Stimulated activated naive B cell treated with anti-CD40 and anti-IgM and Interleukin-4, amounts not matched to agents 10 μg/mL and 1 μg/mL and 100 μg/mL, for 72 hours (primary cell): ENCODE results near the gene ZFAND6.
"Not testable (repeated sequence)": the region's sequence is repeated elsewhere in the genome, so short reads cannot be mapped to it uniquely, and the experiment has no call there.

Experiments
- ATAC-seq, 2 donors: fragments of 150-1000 bp; cut with Tn5 transposase; replicated peaks; 2 replicates each; pipeline ENCODE4 v1.10.0; 2021; ENCODE audit warnings: moderate library complexity in 1 of 2
- DNase-seq: peaks from one replicate; pipeline ENCODE4 v3.0.0; 2021
- H3K27ac Mint-ChIP-seq: one replicate; pipeline ENCODE4 v1.8.0; 2022; ENCODE audit warnings: mild to moderate bottlenecking, mixed read lengths
- H3K27me3 Mint-ChIP-seq, 2 donors: one replicate each; pipeline ENCODE4 v1.8.0; 2022; ENCODE audit warnings: mixed read lengths in 2 of 2
- H3K36me3 Mint-ChIP-seq, 2 donors: one replicate each; pipeline ENCODE4 v1.8.0; 2022; ENCODE audit warnings: mixed read lengths in 2 of 2, mild to moderate bottlenecking in 1 of 2
- H3K4me1 Mint-ChIP-seq, 2 donors: one replicate each; pipeline ENCODE4 v1.8.0; 2022; ENCODE audit warnings: mixed read lengths in 2 of 2, mild to moderate bottlenecking in 1 of 2
- H3K4me3 Mint-ChIP-seq, 2 donors: one replicate each; pipeline ENCODE4 v1.8.0; 2022; ENCODE audit warnings: mild to moderate bottlenecking in 2 of 2, mixed read lengths in 2 of 2, moderate library complexity in 1 of 2
- H3K9me3 Mint-ChIP-seq, 2 donors: one replicate each; pipeline ENCODE4 v1.8.0; 2022; ENCODE audit warnings: mixed read lengths in 2 of 2, mild to moderate bottlenecking in 1 of 2

The ZFAND6 gene

DNA sequence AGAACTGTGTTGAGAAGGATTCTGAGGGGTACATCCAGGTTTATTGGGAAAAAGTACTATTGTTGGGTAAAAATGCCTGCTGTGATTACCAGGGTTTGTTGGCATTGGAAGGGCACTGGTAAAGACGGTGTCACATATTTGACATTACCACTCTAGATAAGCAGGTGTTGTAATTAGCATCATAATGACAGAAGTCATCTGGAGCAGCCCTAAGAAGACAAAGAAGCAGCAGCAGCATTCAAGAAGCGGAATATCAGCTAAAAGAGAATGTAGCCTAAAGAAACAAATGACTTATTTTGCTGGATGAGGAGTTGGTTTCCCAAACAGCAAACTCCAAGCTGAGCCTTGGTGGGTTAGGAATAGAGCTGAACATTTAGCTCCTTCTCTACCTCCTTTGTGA is 30.5 kb upstream of the ZFAND6 start:
- no peak for DNase-seq
- no peak for ATAC-seq
- H3K27me3 Mint-ChIP-seq: no peaks in the 10 kb centered on the region
- H3K4me1 Mint-ChIP-seq: peaks cover 17 to 24% of the 10 kb centered on the region in 2 donors
- H3K36me3 Mint-ChIP-seq: no peaks in the 10 kb centered on the region
- no peak overlapping the region for H3K27ac Mint-ChIP-seq
- H3K4me3 Mint-ChIP-seq: no peak overlapping the region
- H3K9me3 Mint-ChIP-seq: peaks cover 0 to 4% of the 10 kb centered on the region in 2 donors

DNA sequence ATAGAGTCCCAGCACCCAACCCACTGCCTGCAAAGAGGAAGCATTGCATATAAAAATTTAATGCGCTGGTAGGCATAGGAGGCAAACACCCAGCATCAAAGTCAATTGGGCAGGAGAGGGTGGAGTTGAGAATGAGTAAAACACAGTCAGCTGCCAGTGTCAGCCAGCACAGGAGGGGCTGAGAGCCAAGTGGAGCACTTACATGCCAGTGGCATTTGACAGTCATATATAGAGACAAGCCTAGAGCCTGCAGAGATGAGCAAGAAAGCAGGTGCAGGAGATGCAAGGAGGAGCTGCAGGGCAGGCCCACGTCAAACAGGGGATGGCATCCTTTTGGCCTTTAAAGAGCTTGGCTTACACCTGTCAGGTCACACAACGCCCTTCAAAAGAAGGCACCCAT is 27.6 kb upstream of the ZFAND6 start:
- peak; percentile 64 to 71 for ATAC-seq
- Mint-ChIP-seq H3K4me3 (no peak overlapping the region), H3K9me3 (peaks cover 0 to 4% of the 10 kb centered on the region in 2 donors), H3K27ac (no peak overlapping the region), H3K27me3 (no peaks in the 10 kb centered on the region), H3K36me3 (no peaks in the 10 kb centered on the region), H3K4me1 (peaks cover 31 to 41% of the 10 kb centered on the region in 2 donors)
- no peak for DNase-seq

DNA sequence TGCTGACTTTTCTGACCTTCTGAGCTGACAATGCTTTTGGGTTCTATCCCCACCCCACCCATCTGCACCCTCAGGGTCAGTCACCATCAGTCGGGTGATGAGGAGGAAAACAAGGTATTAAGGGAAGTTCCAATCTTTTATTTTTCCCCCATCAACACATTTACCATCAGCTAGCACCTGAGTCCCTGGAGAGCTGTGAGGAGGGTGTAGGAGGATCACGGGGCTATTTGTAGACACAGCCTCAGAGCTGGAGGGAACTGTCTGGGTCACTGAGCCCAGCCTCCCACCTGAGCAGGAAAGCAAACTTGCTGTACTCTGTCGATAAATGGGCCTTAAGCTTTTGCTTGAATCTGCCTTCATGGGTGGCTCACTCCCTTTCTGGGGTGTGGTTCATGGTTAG is 24.8 kb upstream of the ZFAND6 start:
- no peaks in the 10 kb centered on the region for H3K36me3 Mint-ChIP-seq
- peak overlapping the region; percentile 0 to 5 for H3K4me3 Mint-ChIP-seq
- peaks cover 31 to 41% of the 10 kb centered on the region in 2 donors for H3K4me1 Mint-ChIP-seq
- peaks cover 0 to 9% of the 10 kb centered on the region in 2 donors for H3K9me3 Mint-ChIP-seq
- ATAC-seq: peak; percentile 53 to 57
- DNase-seq: no peak
- H3K27me3 Mint-ChIP-seq: no peaks in the 10 kb centered on the region
- peak overlapping the region; percentile 65 for H3K27ac Mint-ChIP-seq

DNA sequence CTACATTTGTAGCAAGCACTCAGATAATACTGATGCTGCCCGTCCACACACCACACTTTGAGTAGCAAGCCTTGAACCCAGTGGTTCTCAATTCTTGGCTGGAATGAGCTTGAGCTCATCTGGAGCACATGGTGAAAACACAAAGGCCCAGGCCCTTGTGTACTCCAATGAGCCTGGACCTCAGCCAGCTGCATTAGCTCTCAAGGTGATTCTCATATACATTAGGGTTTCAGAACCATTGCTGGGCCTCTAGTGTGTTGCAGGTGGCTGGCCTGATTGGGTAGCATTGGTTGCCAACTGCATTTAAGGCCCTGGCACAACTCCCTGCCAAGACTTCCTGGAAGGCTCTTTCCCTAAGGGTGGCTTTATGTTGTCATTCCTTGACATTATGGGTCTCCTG is 23.4 kb upstream of the ZFAND6 start:
- H3K27ac Mint-ChIP-seq: no peak overlapping the region

DNA sequence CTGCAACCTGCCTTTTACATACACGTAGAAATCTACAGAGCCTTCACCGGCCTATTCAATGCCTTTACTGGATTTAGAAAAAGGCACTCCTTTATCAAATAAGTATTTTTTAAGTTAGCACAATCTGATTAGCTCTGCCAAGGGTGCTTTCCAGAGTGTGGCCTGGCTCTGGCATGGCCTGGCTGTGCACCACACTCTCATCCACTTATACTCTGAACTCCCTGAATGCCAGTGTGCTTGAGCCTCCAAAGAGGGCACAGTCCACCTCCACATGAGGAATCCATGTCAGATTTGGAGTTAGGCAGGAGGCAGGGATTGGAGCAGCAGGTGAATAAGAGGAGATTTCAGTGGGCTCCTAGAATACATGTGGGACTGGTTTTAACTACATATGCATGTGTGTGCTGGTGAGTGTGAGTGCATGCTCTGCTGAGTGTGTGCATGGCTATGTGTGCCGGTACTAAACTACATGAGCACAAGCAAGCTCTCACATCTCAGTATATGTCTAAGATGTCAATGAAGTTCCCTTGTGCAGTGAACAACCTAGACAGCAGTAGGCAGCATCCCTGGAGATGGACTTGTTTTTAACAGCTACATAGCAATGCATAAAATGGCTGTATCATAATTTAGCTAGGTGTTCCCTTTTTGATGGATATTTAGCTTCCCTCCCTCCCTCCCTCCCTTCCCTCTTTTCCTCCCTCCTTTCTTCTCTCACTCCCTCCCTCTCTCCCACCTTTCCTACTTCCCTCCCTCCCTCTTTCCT is 17.8 kb upstream of the ZFAND6 start:
- no peak for DNase-seq
- Mint-ChIP-seq H3K4me3 (no peak overlapping the region), H3K36me3 (no peaks in the 10 kb centered on the region), H3K27me3 (no peaks in the 10 kb centered on the region), H3K4me1 (no peaks in the 10 kb centered on the region), H3K27ac (no peak overlapping the region), H3K9me3 (peaks cover 0 to 4% of the 10 kb centered on the region in 2 donors)
- no peak for ATAC-seq

More for the DNA sequence above, 23.4 kb upstream of the ZFAND6 start:
- no peaks in the 10 kb centered on the region for H3K36me3 Mint-ChIP-seq
- H3K4me3 Mint-ChIP-seq: no peak overlapping the region
- ATAC-seq (no peak), DNase-seq (no peak)
- H3K9me3 Mint-ChIP-seq: peaks cover 0 to 4% of the 10 kb centered on the region in 2 donors
- H3K4me1 Mint-ChIP-seq: peaks cover 28 to 41% of the 10 kb centered on the region in 2 donors
- H3K27me3 Mint-ChIP-seq: no peaks in the 10 kb centered on the region

DNA sequence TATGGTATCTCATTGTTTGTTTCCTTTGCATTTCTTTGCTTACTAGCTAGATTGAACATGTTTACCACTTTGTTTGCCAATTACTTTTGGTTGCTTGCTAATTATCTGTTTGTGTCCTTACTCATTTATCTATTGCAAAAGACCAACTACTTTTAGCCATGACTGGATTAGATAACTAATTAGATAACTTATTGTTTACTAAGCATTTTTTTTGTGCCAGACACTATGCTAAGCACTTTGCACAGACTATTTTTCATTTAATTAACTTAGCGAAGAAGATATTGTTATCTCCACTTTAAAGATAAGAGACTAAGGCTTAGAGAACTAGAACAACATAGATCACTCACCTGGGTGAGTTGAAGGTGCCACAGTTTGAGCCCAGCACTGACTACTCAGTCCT is 16.9 kb upstream of the ZFAND6 start:
- Mint-ChIP-seq H3K27ac (no peak overlapping the region), H3K4me3 (no peak overlapping the region), H3K27me3 (no peaks in the 10 kb centered on the region), H3K4me1 (no peaks in the 10 kb centered on the region), H3K9me3 (peaks cover 0 to 4% of the 10 kb centered on the region in 2 donors), H3K36me3 (no peaks in the 10 kb centered on the region)
- ATAC-seq: no peak
- no peak for DNase-seq

DNA sequence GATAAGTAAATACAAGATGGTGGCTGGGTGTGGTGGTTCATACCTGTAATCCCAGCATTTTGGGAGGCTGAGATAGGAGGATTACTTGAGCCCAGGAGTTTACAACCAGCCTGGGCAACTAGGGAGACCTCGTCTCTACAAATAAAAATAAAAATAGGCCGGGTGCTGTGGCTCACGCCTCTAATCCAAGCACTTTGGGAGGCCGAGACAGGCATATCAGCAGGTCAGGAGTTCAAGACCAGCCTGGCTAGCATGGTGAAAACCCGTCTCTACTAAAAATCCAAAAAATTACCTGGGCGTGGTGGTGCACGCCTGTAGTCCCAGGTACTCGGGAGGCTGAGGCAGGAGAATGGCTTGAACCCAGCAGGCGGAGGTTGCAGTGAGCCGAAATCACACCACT is 14.3 kb upstream of the ZFAND6 start:
- not testable (repeated sequence) for H3K27me3 Mint-ChIP-seq, ATAC-seq, DNase-seq, H3K36me3 Mint-ChIP-seq, H3K4me3 Mint-ChIP-seq, H3K27ac Mint-ChIP-seq, H3K4me1 Mint-ChIP-seq, H3K9me3 Mint-ChIP-seq

DNA sequence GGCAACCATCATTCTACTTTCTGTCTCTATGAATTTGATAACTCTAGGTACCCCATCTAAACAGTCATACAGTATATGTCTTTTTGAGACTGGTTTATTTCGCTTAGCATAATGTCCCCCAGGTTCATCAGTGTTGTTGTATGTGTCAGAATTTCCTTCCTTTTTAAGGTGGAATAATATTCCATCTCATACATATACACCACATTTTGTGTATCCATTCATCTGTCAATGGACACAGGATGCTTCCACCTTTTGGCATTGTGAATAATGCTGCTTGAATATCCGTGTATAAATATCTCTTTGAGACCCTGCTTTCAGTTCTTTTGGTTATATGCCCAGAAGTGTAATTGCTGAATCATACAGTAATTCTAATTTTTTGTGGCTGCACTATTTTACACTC is 10.4 kb upstream of the ZFAND6 start:
- no peak for ATAC-seq
- H3K4me1 Mint-ChIP-seq: peaks cover 7 to 17% of the 10 kb centered on the region in 2 donors
- no peak overlapping the region for H3K4me3 Mint-ChIP-seq
- no peaks in the 10 kb centered on the region for H3K36me3 Mint-ChIP-seq
- no peaks in the 10 kb centered on the region for H3K27me3 Mint-ChIP-seq
- no peaks in the 10 kb centered on the region for H3K9me3 Mint-ChIP-seq
- DNase-seq: no peak
- no peak overlapping the region for H3K27ac Mint-ChIP-seq

DNA sequence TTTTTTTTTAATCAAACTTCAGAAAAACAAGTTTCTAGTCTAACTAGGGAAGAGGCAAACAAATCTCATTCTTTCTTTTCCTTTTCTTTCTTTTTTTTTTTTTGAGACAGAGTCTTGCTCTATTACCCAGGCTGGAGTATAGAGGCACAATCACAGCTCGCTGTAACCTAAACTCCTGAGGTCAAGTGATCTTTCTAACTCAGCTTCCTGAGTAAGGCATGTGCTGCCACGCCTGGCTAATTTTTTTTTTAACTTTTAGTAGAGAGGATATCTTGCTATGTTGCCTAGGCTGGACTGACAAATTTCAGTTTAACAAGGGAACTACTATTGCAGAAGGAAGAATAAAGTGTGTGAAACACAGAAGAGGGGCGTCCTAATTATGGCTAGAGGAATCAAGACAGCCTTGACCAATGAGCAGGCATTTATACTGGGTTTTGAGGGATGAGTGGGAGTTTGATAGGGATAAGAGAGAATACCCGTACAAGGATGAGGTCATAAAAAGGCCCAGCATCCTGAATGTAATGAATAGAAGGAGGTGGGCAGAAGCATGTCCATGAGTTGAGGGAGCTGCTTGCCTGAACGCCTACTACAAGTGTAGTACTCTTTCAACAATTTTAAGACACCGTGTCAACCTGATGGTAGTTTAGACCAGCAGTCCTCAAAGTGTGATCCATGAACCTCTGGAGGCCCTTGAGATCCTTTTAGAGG is 6.7 kb upstream of the ZFAND6 start:
- H3K4me3 Mint-ChIP-seq: peak overlapping the region in 1 of 2 donors; percentile 1
- H3K4me1 Mint-ChIP-seq: peaks cover 13 to 27% of the 10 kb centered on the region in 2 donors
- no peaks in the 10 kb centered on the region for H3K27me3 Mint-ChIP-seq
- H3K27ac Mint-ChIP-seq: peak overlapping the region; percentile 5
- H3K36me3 Mint-ChIP-seq: no peaks in the 10 kb centered on the region
- ATAC-seq: peak; percentile 73
- no peaks in the 10 kb centered on the region for H3K9me3 Mint-ChIP-seq
- no peak for DNase-seq

DNA sequence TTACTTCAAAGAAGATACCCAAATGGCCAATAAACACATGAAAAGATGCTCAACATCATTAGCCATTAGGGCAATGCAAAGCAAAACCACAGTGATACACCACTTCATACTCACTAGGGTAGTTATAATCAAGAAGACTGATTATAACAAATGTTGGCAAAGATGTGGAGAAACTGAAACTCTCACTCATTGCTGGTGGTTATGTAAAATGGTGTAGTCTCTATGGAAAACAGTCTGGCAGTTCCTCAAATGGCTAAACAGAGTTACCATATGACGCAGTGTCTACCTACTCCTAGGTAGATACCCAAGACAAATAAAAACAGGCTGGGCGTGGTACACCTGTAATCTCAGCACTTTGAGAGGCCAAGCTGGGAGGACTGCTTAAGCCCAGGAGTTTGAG is 3.5 kb upstream of the ZFAND6 start:
- peak in 1 of 2 donors; percentile 12 for ATAC-seq
- peaks cover 15 to 36% of the 10 kb centered on the region in 2 donors for H3K4me1 Mint-ChIP-seq
- H3K27me3 Mint-ChIP-seq: no peaks in the 10 kb centered on the region
- H3K4me3 Mint-ChIP-seq: no peak overlapping the region
- no peaks in the 10 kb centered on the region for H3K9me3 Mint-ChIP-seq
- no peak overlapping the region for H3K27ac Mint-ChIP-seq
- no peak for DNase-seq
- H3K36me3 Mint-ChIP-seq: no peaks in the 10 kb centered on the region

DNA sequence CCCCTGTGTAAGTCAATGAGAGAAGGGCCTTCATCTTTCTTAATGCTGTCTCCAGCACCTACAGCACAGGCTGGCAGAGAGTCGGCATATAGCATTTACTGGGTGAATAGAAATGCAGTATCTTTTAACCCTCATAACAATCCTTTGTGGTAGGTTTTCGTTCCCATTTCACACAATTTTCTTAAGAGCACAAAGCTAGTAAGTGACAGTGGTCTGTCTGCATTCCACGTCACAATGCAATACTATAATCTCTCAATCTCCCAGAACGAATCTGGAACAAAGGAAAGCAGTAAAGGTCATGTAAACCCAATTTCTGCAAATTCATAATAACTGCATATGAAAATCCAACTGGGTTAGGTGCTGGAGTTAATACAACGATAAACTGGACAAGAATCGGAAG is 1.4 kb upstream of the ZFAND6 start:
- Mint-ChIP-seq H3K36me3 (no peaks in the 10 kb centered on the region), H3K27me3 (no peaks in the 10 kb centered on the region), H3K27ac (no peak overlapping the region), H3K4me1 (peaks cover 18 to 42% of the 10 kb centered on the region in 2 donors), H3K4me3 (no peak overlapping the region), H3K9me3 (no peaks in the 10 kb centered on the region)
- ATAC-seq (no peak), DNase-seq (no peak)

DNA sequence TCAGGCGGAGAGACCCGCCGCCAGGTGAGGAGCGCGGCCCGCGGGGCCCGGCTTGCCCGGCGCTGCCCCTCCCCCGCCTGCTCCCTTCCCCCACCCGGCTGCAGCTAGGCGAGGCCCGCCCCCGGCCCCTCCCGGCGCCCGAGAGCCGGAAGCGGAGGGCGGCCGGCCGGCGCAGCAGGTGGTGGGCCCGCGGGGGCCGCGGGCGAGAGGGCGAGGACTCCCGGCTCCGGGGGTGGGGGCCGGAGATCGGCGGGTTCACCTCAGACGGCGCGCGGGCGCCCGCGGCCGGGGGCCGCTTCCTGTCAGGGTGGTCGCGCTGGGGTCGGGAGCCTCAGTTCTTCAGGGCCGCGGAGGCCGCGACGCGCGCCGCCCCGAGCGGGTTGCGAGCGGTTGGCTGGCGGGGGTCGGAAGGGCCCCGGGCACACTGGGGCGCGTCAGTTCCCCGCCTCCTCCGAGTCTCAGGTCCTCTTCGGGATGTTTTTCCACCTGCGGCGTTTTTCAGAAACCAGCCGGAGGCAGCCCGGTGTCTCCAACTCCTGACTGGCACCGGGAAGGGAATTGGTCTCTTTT is 395 bp downstream of the ZFAND6 start:
- no peak for DNase-seq
- Mint-ChIP-seq H3K4me1 (peaks cover 21 to 47% of the 10 kb centered on the region in 2 donors), H3K27me3 (no peaks in the 10 kb centered on the region), H3K9me3 (no peaks in the 10 kb centered on the region), H3K36me3 (no peaks in the 10 kb centered on the region), H3K27ac (peak overlapping the region; percentile 98), H3K4me3 (peak overlapping the region; percentile 95 to 98)
- ATAC-seq: peak; percentile 72 to 79

DNA sequence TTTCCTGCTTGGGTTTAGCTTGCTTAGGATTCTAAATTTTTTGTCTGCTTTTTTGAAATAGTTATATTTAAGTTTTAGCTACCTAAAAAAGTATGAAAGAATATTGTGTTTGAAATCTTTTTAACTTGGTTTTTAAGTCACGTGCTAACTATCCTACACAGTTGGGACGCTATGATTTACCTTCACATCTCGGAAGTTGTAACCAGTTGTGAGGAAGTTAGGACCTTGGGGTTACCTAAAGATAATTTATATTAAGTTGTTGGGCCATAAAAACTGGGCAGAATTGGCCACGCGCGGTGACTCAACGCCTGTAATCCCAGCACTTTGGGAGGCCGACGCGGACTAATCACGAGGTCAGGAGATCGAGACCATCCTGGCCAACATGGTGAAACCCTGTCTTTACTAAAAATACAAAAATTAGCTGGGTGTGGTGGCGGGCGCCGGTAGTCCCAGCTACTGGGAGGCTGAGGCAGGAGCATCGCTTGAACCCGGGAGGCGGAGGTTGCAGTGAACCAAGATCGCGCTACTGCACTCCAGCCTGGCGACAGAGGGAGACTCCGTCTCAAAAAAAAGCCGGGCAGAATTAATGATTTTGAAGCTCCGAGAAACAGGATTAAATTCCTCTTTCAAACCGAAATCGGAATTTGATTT is 1.0 kb downstream of the ZFAND6 start:
- H3K9me3 Mint-ChIP-seq: no peaks in the 10 kb centered on the region
- peaks cover 0 to 1% of the 10 kb centered on the region in 2 donors for H3K36me3 Mint-ChIP-seq
- DNase-seq (peak; percentile 9), ATAC-seq (no peak)
- H3K4me1 Mint-ChIP-seq: peaks cover 19 to 50% of the 10 kb centered on the region in 2 donors
- no peaks in the 10 kb centered on the region for H3K27me3 Mint-ChIP-seq
- H3K4me3 Mint-ChIP-seq: peak overlapping the region; percentile 87 to 95
- H3K27ac Mint-ChIP-seq: peak overlapping the region; percentile 93

DNA sequence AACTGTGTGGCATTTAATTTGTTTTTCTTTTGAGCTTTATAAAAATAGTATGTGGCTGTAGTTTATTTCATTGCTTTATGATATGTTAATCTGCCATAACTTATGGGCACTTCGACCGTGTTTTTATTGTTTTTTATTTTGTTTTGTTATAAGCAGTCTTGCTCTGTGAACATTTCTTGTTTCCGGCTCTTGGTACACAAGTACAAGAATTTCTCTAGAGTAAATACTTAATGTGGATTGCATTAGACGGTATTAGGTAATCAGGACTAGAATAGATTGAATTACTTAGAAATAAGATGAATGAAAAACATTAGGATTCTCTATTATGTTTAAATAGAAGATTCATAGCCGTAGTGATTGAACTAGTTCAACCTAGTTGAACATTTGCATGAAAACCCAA is 2.1 kb downstream of the ZFAND6 start:
- H3K4me3 Mint-ChIP-seq: peak overlapping the region; percentile 87 to 95
- peaks cover 0 to 1% of the 10 kb centered on the region in 2 donors for H3K36me3 Mint-ChIP-seq
- DNase-seq (no peak), ATAC-seq (no peak)
- no peaks in the 10 kb centered on the region for H3K27me3 Mint-ChIP-seq
- peak overlapping the region; percentile 52 for H3K27ac Mint-ChIP-seq
- no peaks in the 10 kb centered on the region for H3K9me3 Mint-ChIP-seq
- H3K4me1 Mint-ChIP-seq: peaks cover 15 to 46% of the 10 kb centered on the region in 2 donors
